GM18867 (cell line): ENCODE data around the gene GALNT16.
"Not testable (repeated sequence)": the region's sequence is repeated elsewhere in the genome, so short reads cannot be mapped to it uniquely, and the experiment has no call there.

Experiments
- ATAC-seq: cut with Tn5 transposase; IDR thresholded peaks from one replicate; pipeline ENCODE4 v1.9.1; 2021; ENCODE audit warnings: mild to moderate bottlenecking, moderate library complexity; ENCODE audit not compliant: unreplicated experiment

Gene GALNT16

GRCh38 chr14:69284170-69284569, 24.2 kb downstream of the GALNT16 start:
- ATAC-seq = no peak

GRCh38 chr14:69285661-69286255, 25.8 kb downstream of the GALNT16 start:
- no peak for ATAC-seq

- ATAC-seq = no peak
Measured at GRCh38 chr14:69287098-69288010, 27.4 kb downstream of the GALNT16 start.

GRCh38 chr14:69288011-69288771, 28.2 kb downstream of the GALNT16 start:
- ATAC-seq = no peak

- ATAC-seq = no peak
Measured at GRCh38 chr14:69288956-69289705, 29.2 kb downstream of the GALNT16 start.

- ATAC-seq = no peak
Measured at GRCh38 chr14:69289811-69290520, 30.0 kb downstream of the GALNT16 start.

- not testable (repeated sequence) for ATAC-seq
Measured at GRCh38 chr14:69290881-69291280, 30.9 kb downstream of the GALNT16 start.

- ATAC-seq = no peak
Measured at GRCh38 chr14:69291396-69291795, 31.4 kb downstream of the GALNT16 start.

- ATAC-seq = no peak
Measured at GRCh38 chr14:69291891-69292561, 32.1 kb downstream of the GALNT16 start.

- no peak for ATAC-seq
Measured at GRCh38 chr14:69298131-69299071, 38.4 kb downstream of the GALNT16 start.

GRCh38 chr14:69299286-69300035, 39.5 kb downstream of the GALNT16 start:
- no peak for ATAC-seq

GRCh38 chr14:69300601-69301221, 40.8 kb downstream of the GALNT16 start:
- ATAC-seq = no peak

- no peak for ATAC-seq
Measured at GRCh38 chr14:69303086-69303485, 43.1 kb downstream of the GALNT16 start.

- no peak for ATAC-seq
Measured at GRCh38 chr14:69312608-69313007, 52.6 kb downstream of the GALNT16 start.

GRCh38 chr14:69313176-69313575, 53.2 kb downstream of the GALNT16 start:
- ATAC-seq = no peak

- ATAC-seq = no peak
Measured at GRCh38 chr14:69314327-69314726, 54.4 kb downstream of the GALNT16 start.

GRCh38 chr14:69315301-69315700, 55.3 kb downstream of the GALNT16 start:
- ATAC-seq = no peak
